Adrenal gland (tissue), 5 donors: Measurements from ENCODE around the gene CCDC102A.

Source experiments
- POLR2A ChIP-seq, 2 donors: fragments of 450-650 bp; IDR thresholded peaks; one replicate each; pipeline ENCODE4 v1.6.1; 2017; ENCODE audit warnings: antibody characterized with exemption in 2 of 2, mild to moderate bottlenecking in 2 of 2, moderate library complexity in 1 of 2
- TF ChIP-seq, protein P1 (sequence below), 6 experiments: fragments of 450-650 bp in 4 of 6; fragments of 200-600 bp in 2 of 6; sonication (generic) in 1 of 6; IDR thresholded peaks; 1 replicate in 5 of 6; 2 replicates in 1 of 6; pipeline versions ENCODE4 v1.5.1 to v1.8.0; 2016 to 2021; ENCODE audit warnings: antibody characterized with exemption in 6 of 6, mild to moderate bottlenecking in 2 of 6, moderate library complexity in 1 of 6
- donor health status: DM: no; HTN: no; CAD: no.

DNA sequence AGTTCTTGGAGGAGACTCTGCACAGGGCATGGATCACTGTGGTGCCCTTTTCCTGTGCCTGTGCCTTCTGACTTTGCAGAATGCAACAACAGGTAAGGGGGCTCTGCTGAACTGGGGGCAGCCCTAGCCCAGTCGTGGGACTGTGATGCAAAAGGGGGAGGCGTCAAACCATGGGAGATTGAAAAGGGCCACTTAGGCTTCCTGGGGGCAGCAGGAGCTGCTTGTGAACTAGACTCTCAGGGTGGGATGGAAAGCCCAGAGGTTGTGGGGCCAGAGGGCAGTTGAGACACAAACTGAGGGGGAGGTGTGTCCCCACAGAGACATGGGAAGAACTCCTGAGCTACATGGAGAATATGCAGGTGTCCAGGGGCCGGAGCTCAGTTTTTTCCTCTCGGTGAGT, 25.7 kb upstream of the CCDC102A start:
- TF ChIP-seq, protein P1, sequence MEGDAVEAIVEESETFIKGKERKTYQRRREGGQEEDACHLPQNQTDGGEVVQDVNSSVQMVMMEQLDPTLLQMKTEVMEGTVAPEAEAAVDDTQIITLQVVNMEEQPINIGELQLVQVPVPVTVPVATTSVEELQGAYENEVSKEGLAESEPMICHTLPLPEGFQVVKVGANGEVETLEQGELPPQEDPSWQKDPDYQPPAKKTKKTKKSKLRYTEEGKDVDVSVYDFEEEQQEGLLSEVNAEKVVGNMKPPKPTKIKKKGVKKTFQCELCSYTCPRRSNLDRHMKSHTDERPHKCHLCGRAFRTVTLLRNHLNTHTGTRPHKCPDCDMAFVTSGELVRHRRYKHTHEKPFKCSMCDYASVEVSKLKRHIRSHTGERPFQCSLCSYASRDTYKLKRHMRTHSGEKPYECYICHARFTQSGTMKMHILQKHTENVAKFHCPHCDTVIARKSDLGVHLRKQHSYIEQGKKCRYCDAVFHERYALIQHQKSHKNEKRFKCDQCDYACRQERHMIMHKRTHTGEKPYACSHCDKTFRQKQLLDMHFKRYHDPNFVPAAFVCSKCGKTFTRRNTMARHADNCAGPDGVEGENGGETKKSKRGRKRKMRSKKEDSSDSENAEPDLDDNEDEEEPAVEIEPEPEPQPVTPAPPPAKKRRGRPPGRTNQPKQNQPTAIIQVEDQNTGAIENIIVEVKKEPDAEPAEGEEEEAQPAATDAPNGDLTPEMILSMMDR (IDR thresholded peaks at IDR 0.05) = no peak
- no peak for TF ChIP-seq POLR2A (IDR thresholded peaks at IDR 0.05)
